Ovary (tissue), 3 donors: ENCODE results near the gene CYP27C1.

Experiments
- EP300 ChIP-seq: sonication (generic); formaldehyde crosslinking; IDR thresholded peaks from one replicate; pipeline ENCODE4 v1.6.1; 2017; ENCODE audit warnings: antibody characterized with exemption
- POLR2A ChIP-seq: fragments of 450-650 bp; IDR thresholded peaks from one replicate; pipeline ENCODE4 v1.6.1; 2017; ENCODE audit warnings: antibody characterized with exemption, mild to moderate bottlenecking, moderate library complexity
- TF ChIP-seq, protein P1 (sequence below), 3 donors: fragments of 450-650 bp in 2 of 3; fragments of 200-600 bp in 1 of 3; IDR thresholded peaks; one replicate each; pipeline versions ENCODE4 v1.5.1 to v1.8.0; 2016 to 2022; ENCODE audit warnings: antibody characterized with exemption in 3 of 3, mild to moderate bottlenecking in 1 of 3
- donor health status: DM: no; HTN: no; CAD: no.

- TF ChIP-seq POLR2A (no peak), EP300 (no peak)
- TF ChIP-seq, protein P1, sequence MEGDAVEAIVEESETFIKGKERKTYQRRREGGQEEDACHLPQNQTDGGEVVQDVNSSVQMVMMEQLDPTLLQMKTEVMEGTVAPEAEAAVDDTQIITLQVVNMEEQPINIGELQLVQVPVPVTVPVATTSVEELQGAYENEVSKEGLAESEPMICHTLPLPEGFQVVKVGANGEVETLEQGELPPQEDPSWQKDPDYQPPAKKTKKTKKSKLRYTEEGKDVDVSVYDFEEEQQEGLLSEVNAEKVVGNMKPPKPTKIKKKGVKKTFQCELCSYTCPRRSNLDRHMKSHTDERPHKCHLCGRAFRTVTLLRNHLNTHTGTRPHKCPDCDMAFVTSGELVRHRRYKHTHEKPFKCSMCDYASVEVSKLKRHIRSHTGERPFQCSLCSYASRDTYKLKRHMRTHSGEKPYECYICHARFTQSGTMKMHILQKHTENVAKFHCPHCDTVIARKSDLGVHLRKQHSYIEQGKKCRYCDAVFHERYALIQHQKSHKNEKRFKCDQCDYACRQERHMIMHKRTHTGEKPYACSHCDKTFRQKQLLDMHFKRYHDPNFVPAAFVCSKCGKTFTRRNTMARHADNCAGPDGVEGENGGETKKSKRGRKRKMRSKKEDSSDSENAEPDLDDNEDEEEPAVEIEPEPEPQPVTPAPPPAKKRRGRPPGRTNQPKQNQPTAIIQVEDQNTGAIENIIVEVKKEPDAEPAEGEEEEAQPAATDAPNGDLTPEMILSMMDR (IDR thresholded peaks at IDR 0.05): no peak
These were observed 36.8 kb upstream of the CYP27C1 start for GRCh38 chr2:127256866-127257265.
